Measurements from ENCODE around the gene WASHC3. TPM values are rescaled to one million over a fixed set of nuclear protein-coding genes. Genes with fewer than 3 reads are reported as not detected.

Gene WASHC3
- total and polyA plus RNA-seq, 8 donors = 5.1 to 29.0 (median 13.8) TPM

- no peak overlapping the region for H3K4me3 ChIP-seq
- FAIRE-seq (no peak), DNase-seq (no peak), ATAC-seq (no peak)
- H3K27me3 ChIP-seq = no peaks in the 10 kb centered on the region
- WGBS, 2 donors = 77 to 89% methylated on average over 5 of the region's 5 CpGs
- no peaks in the 10 kb centered on the region for H3K9me3 ChIP-seq
- no peaks in the 10 kb centered on the region for H3K4me1 ChIP-seq
- H3K27ac ChIP-seq = no peak overlapping the region
- intact Hi-C loops (cut with DNase I) = no loop called here
- H3K36me3 ChIP-seq = no peaks in the 10 kb centered on the region
- no peak for TF ChIP-seq CTCF (IDR thresholded peaks at IDR 0.05)
These were observed 64.7 kb downstream of the WASHC3 start for GRCh38 chr12:101997102-101997501.

DNA sequence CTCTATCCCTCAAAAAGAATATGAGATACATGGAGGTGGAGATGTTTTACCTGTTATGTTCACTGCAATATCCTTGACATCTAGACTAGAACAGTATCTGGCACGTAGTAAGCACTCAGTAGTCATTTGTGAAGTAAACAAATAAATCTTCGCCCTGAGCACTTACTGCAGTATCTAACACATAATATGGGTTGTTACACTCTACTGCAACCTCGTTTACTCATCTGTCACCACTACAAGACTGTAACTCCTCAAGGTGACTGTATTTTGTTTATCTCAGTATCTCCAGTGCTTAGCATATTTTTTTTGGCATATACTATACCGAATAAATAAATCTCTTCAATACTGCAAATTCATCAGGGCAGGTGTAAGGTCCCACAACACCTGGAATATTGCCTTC is 66.1 kb downstream of the WASHC3 start:
- H3K4me3 ChIP-seq = no peak overlapping the region
- no peaks in the 10 kb centered on the region for H3K27me3 ChIP-seq
- H3K4me1 ChIP-seq = no peaks in the 10 kb centered on the region
- H3K27ac ChIP-seq = no peak overlapping the region
- TF ChIP-seq CTCF (IDR thresholded peaks at IDR 0.05) = no peak
- ATAC-seq (no peak), DNase-seq (no peak), FAIRE-seq (no peak)
- H3K36me3 ChIP-seq = no peaks in the 10 kb centered on the region
- WGBS, 2 donors = 36 to 47% methylated on average over 4 of the region's 4 CpGs
- H3K9me3 ChIP-seq = no peaks in the 10 kb centered on the region
- intact Hi-C loops (cut with DNase I) = no loop called here

- WGBS, 2 donors = 47 to 53% methylated on average over 2 of the region's 2 CpGs
- no peak for FAIRE-seq
These were observed 69.7 kb downstream of the WASHC3 start for GRCh38 chr12:101992091-101992490.

GRCh38 chr12:101982307-101982706 is 79.5 kb downstream of the WASHC3 start:
- 60 to 69% methylated on average over 5 of the region's 5 CpGs for WGBS, 2 donors
- H3K9me3 ChIP-seq = no peaks in the 10 kb centered on the region
- ATAC-seq (no peak), DNase-seq (no peak), FAIRE-seq (no peak)
- H3K4me3 ChIP-seq = no peak overlapping the region
- TF ChIP-seq CTCF (IDR thresholded peaks at IDR 0.05) = no peak
- intact Hi-C loops (cut with DNase I) = no loop called here
- no peak overlapping the region for H3K27ac ChIP-seq
- no peaks in the 10 kb centered on the region for H3K36me3 ChIP-seq
- H3K4me1 ChIP-seq = no peaks in the 10 kb centered on the region
- no peaks in the 10 kb centered on the region for H3K27me3 ChIP-seq

More at GRCh38 chr12:101992091-101992490, 69.7 kb downstream of the WASHC3 start:
- no peak for TF ChIP-seq CTCF (IDR thresholded peaks at IDR 0.05)
- DNase-seq = no peak
- Histone ChIP-seq H3K36me3 (no peaks in the 10 kb centered on the region), H3K4me1 (no peaks in the 10 kb centered on the region), H3K27ac (no peak overlapping the region), H3K9me3 (no peaks in the 10 kb centered on the region), H3K4me3 (no peak overlapping the region), H3K27me3 (no peaks in the 10 kb centered on the region)
- intact Hi-C loops (cut with DNase I) = no loop called here
- no peak for ATAC-seq

- Histone ChIP-seq H3K9me3 (no peaks in the 10 kb centered on the region), H3K27me3 (no peaks in the 10 kb centered on the region), H3K4me3 (no peak overlapping the region), H3K27ac (no peak overlapping the region), H3K4me1 (no peaks in the 10 kb centered on the region), H3K36me3 (no peaks in the 10 kb centered on the region)
- ATAC-seq (no peak), FAIRE-seq (no peak), DNase-seq (no peak)
- intact Hi-C loops (cut with DNase I) = no loop called here
- no peak for TF ChIP-seq CTCF (IDR thresholded peaks at IDR 0.05)
- WGBS, 2 donors = 31 to 42% methylated on average over 2 of the region's 2 CpGs
These were observed 79.9 kb downstream of the WASHC3 start for GRCh38 chr12:101981868-101982267.
